ENCODE results near the gene TCF7L1. TPM values are rescaled to one million over a fixed set of nuclear protein-coding genes. Genes with fewer than 3 reads are reported as not detected.

The TCF7L1 gene
- total and polyA plus RNA-seq, 12 donors, result 4.5 to 10.9 (median 6.3) TPM

DNA sequence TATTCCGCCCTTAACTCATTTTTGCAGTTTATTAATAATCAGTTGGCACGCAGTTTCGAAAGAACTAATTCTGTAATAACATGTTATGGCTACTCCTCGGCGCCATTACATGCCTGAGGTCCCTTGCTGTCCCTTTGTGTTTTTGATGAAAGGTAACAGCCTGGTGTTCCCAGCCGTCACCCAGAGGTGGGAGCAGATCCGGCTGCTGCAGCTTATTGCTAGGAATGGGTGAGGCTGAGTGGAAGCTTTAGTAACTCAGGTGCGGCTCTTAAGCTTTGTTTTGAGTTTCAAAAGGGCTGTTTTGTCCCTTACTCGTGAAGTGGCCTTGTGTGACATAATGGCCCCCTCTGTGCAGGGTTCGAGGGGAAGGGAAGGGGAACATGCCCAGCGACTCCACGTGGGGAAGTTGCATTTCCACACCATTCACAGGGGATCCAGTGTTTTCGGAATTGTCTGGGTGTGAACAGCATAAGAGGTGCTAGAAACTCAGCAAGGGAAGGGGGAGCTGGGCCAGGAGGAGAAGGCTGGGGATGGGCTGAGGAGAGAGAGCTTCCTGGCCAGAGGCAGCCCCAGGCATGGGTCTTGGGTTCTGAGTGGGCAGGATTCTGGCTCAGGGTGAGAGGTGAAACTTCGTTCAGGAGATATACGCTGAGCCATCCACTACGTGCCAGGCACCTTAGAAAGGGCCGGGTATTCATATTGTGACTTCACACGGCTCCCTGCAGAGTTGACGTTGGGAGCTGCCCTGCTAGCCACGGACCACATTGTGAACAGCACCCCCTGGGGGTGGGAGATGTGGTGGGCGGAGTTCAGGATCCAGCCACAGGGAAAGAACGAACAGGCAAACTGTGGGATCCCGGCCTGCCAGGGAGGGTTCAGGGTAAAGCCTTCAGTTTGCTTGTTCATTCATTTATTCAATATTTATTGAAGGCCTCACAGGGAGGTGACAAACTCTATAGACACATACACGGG, 110.2 kb downstream of the TCF7L1 start:
- Histone ChIP-seq H3K36me3 (no peaks in the 10 kb centered on the region), H3K4me1 (peaks cover 7 to 91% (median 55%) of the 10 kb centered on the region in 9 donors), H3K27ac (no peak overlapping the region), H3K4me3 (no peak overlapping the region), H3K27me3 (no peaks in the 10 kb centered on the region), H3K9me3 (no peaks in the 10 kb centered on the region)
- 71 to 80% methylated on average over 24 of the region's 24 CpGs for WGBS, 2 donors
- peak; percentile 62 to 66 for DNase-seq
- ATAC-seq, result peak in 7 of 8 donors; percentile 30 to 73 (median 52)
- TF ChIP-seq, protein P1, sequence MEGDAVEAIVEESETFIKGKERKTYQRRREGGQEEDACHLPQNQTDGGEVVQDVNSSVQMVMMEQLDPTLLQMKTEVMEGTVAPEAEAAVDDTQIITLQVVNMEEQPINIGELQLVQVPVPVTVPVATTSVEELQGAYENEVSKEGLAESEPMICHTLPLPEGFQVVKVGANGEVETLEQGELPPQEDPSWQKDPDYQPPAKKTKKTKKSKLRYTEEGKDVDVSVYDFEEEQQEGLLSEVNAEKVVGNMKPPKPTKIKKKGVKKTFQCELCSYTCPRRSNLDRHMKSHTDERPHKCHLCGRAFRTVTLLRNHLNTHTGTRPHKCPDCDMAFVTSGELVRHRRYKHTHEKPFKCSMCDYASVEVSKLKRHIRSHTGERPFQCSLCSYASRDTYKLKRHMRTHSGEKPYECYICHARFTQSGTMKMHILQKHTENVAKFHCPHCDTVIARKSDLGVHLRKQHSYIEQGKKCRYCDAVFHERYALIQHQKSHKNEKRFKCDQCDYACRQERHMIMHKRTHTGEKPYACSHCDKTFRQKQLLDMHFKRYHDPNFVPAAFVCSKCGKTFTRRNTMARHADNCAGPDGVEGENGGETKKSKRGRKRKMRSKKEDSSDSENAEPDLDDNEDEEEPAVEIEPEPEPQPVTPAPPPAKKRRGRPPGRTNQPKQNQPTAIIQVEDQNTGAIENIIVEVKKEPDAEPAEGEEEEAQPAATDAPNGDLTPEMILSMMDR (IDR thresholded peaks at IDR 0.05), result peak; percentile 17 to 70 (median 59)
- intact Hi-C loops (cut with DNase I), result loop anchor here in 6 of 10 donors (2.0 to 5.0 kb wide), 4 partner anchors 44 to 111 kb away; partner anchors contain the start of gene TCF7L1 (in 6 of the 6)

DNA sequence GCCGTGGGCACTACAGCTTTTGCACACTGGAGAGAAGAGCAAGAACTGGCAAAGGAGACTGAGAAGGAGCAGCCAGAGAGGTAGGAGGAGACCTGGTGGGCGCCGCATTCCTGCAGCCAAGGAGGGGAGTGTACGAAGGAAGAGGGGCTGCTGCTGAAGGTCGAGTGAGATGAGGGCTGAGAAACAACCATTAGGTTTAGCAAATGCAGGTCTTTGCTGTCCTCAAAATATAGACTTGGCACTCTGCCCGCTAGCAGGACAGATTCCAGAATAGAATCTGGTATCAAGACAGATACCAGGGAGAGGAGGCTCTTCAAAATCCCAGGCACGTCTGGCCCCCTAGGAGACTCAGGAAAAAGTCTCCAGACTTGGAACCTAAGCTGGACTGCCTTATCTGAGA, 111.6 kb downstream of the TCF7L1 start:
- Histone ChIP-seq H3K27me3 (no peaks in the 10 kb centered on the region), H3K36me3 (no peaks in the 10 kb centered on the region), H3K27ac (no peak overlapping the region), H3K4me1 (peaks cover 19 to 99% (median 69%) of the 10 kb centered on the region in 9 donors), H3K4me3 (no peak overlapping the region), H3K9me3 (no peaks in the 10 kb centered on the region)
- TF ChIP-seq, protein P1 (IDR thresholded peaks at IDR 0.05), result no peak
- DNase-seq (no peak), ATAC-seq (no peak)
- intact Hi-C loops (cut with DNase I), result loop anchor here in 5 of 10 donors (5.0 kb wide), 2 partner anchors 42 to 113 kb away; partner anchors contain the start of gene TCF7L1 (in 3 of the 5)
- 64 to 70% methylated on average over 7 of the region's 7 CpGs for WGBS, 2 donors

DNA sequence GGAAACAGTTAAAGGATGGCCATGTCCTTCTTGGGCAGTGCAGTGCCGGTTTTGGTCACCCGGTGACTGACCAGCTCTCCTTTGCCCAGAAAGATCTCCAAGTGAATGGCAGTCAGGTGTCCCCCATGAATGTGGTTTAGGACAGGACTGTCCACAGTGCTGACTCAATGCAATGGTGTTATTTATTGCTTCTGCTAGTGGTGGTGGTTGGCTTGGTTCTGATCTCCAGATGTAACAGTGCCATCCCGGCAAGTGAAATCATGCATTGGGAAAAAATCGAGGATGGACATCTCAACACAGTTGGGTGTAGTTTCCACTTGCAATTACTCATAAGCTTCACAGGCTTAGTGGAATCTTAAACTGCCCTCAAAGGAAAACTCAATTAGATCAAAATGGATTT, 112.7 kb downstream of the TCF7L1 start:
- no peak for ATAC-seq
- TF ChIP-seq, protein P1 (IDR thresholded peaks at IDR 0.05), result no peak

DNA sequence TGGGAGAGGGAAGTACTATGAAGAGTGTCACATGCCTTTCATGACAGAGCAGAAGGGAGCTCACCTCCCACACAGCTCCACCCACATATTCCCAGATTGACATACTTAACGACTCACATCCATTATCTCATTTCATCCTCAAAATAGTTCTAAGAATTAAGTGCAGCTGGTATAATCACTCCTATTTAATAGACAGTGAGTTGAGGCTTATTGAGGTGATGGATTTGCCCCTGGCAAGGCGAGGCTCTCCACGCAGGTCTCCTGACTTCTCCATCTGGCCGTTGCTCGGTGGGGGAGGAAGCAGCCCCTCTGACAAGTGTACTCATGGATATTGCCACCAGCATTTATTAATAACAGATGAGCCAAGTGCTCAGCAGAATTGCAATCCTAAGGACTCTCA, 113.2 kb downstream of the TCF7L1 start:
- no peaks in the 10 kb centered on the region for H3K9me3 ChIP-seq
- 63 to 64% methylated on average over 5 of the region's 5 CpGs for WGBS, 2 donors
- peaks cover 19 to 99% (median 70%) of the 10 kb centered on the region in 9 donors for H3K4me1 ChIP-seq
- intact Hi-C loops (cut with DNase I), result loop anchor here in 1 of 10 donors (5.0 kb wide), 1 partner anchor 41 kb away; no protein-coding TSS in a partner anchor
- TF ChIP-seq, protein P1 (IDR thresholded peaks at IDR 0.05), result no peak
- no peak for DNase-seq
- no peaks in the 10 kb centered on the region for H3K27me3 ChIP-seq
- peak overlapping the region in 1 of 10 donors; percentile 51 for H3K27ac ChIP-seq
- no peaks in the 10 kb centered on the region for H3K36me3 ChIP-seq
- ATAC-seq, result peak in 1 of 8 donors; percentile 29
- no peak overlapping the region for H3K4me3 ChIP-seq

More for the DNA sequence above, 112.7 kb downstream of the TCF7L1 start:
- no peaks in the 10 kb centered on the region for H3K36me3 ChIP-seq
- WGBS, 2 donors, result 65 to 78% methylated on average over 4 of the region's 4 CpGs
- peaks cover 19 to 99% (median 74%) of the 10 kb centered on the region in 9 donors for H3K4me1 ChIP-seq
- H3K27ac ChIP-seq, result no peak overlapping the region
- H3K27me3 ChIP-seq, result no peaks in the 10 kb centered on the region
- DNase-seq, result no peak
- intact Hi-C loops (cut with DNase I), result loop anchor here in 1 of 10 donors (5.0 kb wide), 1 partner anchor 41 kb away; no protein-coding TSS in a partner anchor
- H3K9me3 ChIP-seq, result no peaks in the 10 kb centered on the region
- no peak overlapping the region for H3K4me3 ChIP-seq
